Endothelial cell of umbilical vein (primary cell): ENCODE measurements around the gene SERPINB7. TPM values are rescaled to one million over a fixed set of nuclear protein-coding genes. Genes with fewer than 3 reads are reported as not detected.

ENCODE experiments used
- BruUV-seq: library from RNA; stranded (reverse); fragments of 400-500 nt; replicated peaks from 2 replicates; lab custom pipeline; 2021; lab: Mats Ljungman, UMichigan
- CTCF ChIA-PET: fragments of 300-600, 350-600 bp; sonication (Branson Sonifier 250); formaldehyde crosslinking; loops from one replicate; lab custom pipeline; 2021; ENCODE audit warnings: antibody characterized with exemption, inconsistent platforms; lab: Charles Lee
- POLR2A ChIA-PET: fragments of 300-600, 350-600 bp; sonication (Branson Sonifier 250); formaldehyde crosslinking; loops from one replicate; lab custom pipeline; 2021; ENCODE audit warnings: antibody characterized with exemption, inconsistent platforms; lab: Charles Lee
- DNase-seq: peaks from one replicate; pipeline ENCODE4 v3.0.0-alpha.2; 2011; ENCODE audit warnings: low read depth, low spot score
- FAIRE-seq: peaks from 2 replicates; lab custom pipeline; 2011; peaks lifted over from hg19 to GRCh38; lab: Jason Lieb, UNC
- H2AFZ ChIP-seq: 2 replicates; pipeline ENCODE4 v1.6.0; 2012; ENCODE audit warnings: low read depth, low read length, control low read depth, inconsistent platforms
- H3K27ac ChIP-seq: 2 replicates; pipeline ENCODE4 v1.5.1; 2011; ENCODE audit warnings: low read depth, mild to moderate bottlenecking, control low read depth, low read length, moderate library complexity; ENCODE audit not compliant: insufficient read depth
- H3K27me3 ChIP-seq, 2 experiments: 2 replicates each; pipeline versions ENCODE4 v1.6.0 to v1.6.1; 2011; ENCODE audit warnings: low read length in 2 of 2, mixed read lengths in 1 of 2; ENCODE audit not compliant: control insufficient read depth in 2 of 2, insufficient read depth in 2 of 2
- H3K36me3 ChIP-seq, 2 experiments: 2 replicates in 1 of 2; 3 replicates in 1 of 2; pipeline ENCODE4 v1.5.1; 2011; ENCODE audit warnings: low read length in 2 of 2, mild to moderate bottlenecking in 1 of 2, moderate library complexity in 1 of 2; ENCODE audit not compliant: control insufficient read depth in 2 of 2, insufficient read depth in 2 of 2; ENCODE audit errors: extremely low read depth in 1 of 2
- H3K4me1 ChIP-seq: 3 replicates; pipeline ENCODE4 v1.5.1; 2011; ENCODE audit warnings: mild to moderate bottlenecking, low read length; ENCODE audit not compliant: control insufficient read depth, insufficient read depth; ENCODE audit errors: extremely low read depth
- H3K4me2 ChIP-seq: 2 replicates; pipeline ENCODE4 v1.6.1; 2011; ENCODE audit warnings: low read length, control low read depth, mixed read lengths; ENCODE audit not compliant: insufficient read depth
- H3K4me3 ChIP-seq, 3 experiments: fragments of 200-600 bp in 1 of 3; sonication (generic), shearing (Covaris generic) in 1 of 3; replicated peaks in 1 of 3; 2 replicates each; pipeline ENCODE4 v1.5.1; 2011 to 2016; ENCODE audit warnings: control low read depth in 3 of 3, low read length in 3 of 3, mild to moderate bottlenecking in 2 of 3, inconsistent platforms in 1 of 3, low read depth in 1 of 3, moderate library complexity in 1 of 3; ENCODE audit not compliant: insufficient read depth in 1 of 3
- H3K79me2 ChIP-seq: 2 replicates; pipeline ENCODE4 v1.6.0; 2012; ENCODE audit warnings: low read length, inconsistent platforms; ENCODE audit not compliant: control insufficient read depth, insufficient read depth
- H3K9ac ChIP-seq: replicated peaks from 2 replicates; pipeline ENCODE3; 2011; ENCODE audit warnings: low read length, control low read depth; ENCODE audit not compliant: insufficient read depth; ENCODE audit errors: extremely low read depth
- H3K9me1 ChIP-seq: replicated peaks from 3 replicates; pipeline ENCODE4 v1.6.0; 2011; ENCODE audit warnings: mild to moderate bottlenecking, low read length; ENCODE audit not compliant: control insufficient read depth, insufficient read depth; ENCODE audit errors: extremely low read depth
- H3K9me3 ChIP-seq: replicated peaks from 2 replicates; pipeline ENCODE4 v1.5.1; 2012; ENCODE audit warnings: low read length, inconsistent platforms; ENCODE audit not compliant: control insufficient read depth, insufficient read depth
- H4K20me1 ChIP-seq: replicated peaks from 2 replicates; pipeline ENCODE3; 2011; ENCODE audit warnings: mild to moderate bottlenecking, low read length; ENCODE audit not compliant: control insufficient read depth, insufficient read depth; ENCODE audit errors: extremely low read depth
- CTCF ChIP-seq, 2 donors: IDR thresholded peaks; 1 replicate in 1 of 2; 2 replicates in 1 of 2; pipeline ENCODE4 v1.5.1; 2011; ENCODE audit warnings: low read length in 2 of 2, mild to moderate bottlenecking in 2 of 2, moderate library complexity in 2 of 2, control low read depth in 1 of 2, inconsistent platforms in 1 of 2, low read depth in 1 of 2; ENCODE audit not compliant: insufficient read depth in 1 of 2; ENCODE audit errors: extremely low read depth in 1 of 2
- EZH2 ChIP-seq: IDR thresholded peaks from 2 replicates; pipeline ENCODE4 v1.6.1; 2012; ENCODE audit warnings: borderline replicate concordance, low read depth, mild to moderate bottlenecking, moderate library complexity, low read length, inconsistent platforms; ENCODE audit not compliant: severe bottlenecking
- FOS ChIP-seq: IDR thresholded peaks from 2 replicates; pipeline ENCODE4 v1.6.1; 2011; ENCODE audit warnings: mild to moderate bottlenecking, low read length, moderate library complexity, borderline replicate concordance; ENCODE audit not compliant: insufficient read depth
- GATA2 ChIP-seq: IDR thresholded peaks from 2 replicates; pipeline ENCODE4 v1.7.0; 2011; ENCODE audit warnings: low read depth, mild to moderate bottlenecking, moderate library complexity, mixed read lengths, low read length; ENCODE audit not compliant: insufficient read length, insufficient read depth
- JUN ChIP-seq: IDR thresholded peaks from 2 replicates; pipeline ENCODE4 v1.6.1; 2011; ENCODE audit warnings: borderline replicate concordance, low read depth; ENCODE audit not compliant: insufficient read length, insufficient read depth
- MAX ChIP-seq: IDR thresholded peaks from 2 replicates; pipeline ENCODE4 v1.6.1; 2011; ENCODE audit not compliant: insufficient read depth, insufficient read length
- MYC ChIP-seq: IDR thresholded peaks from one replicate; pipeline ENCODE4 v1.6.1; 2011; ENCODE audit warnings: mild to moderate bottlenecking, low read depth, low read length
- POLR2A ChIP-seq: IDR thresholded peaks from 2 replicates; pipeline ENCODE4 v1.6.1; 2012; ENCODE audit warnings: low read depth, mild to moderate bottlenecking, control low read depth, low read length
- POLR2AphosphoS5 ChIP-seq: IDR thresholded peaks from 2 replicates; pipeline ENCODE4 v1.6.1; 2012; ENCODE audit warnings: low read depth, mild to moderate bottlenecking, control low read depth, low read length, moderate library complexity; ENCODE audit not compliant: insufficient read depth
- dilution Hi-C: fragments of 300-500 bp; cut with MboI; formaldehyde crosslinking; loops from one replicate; pipeline ENCODE4 v1.15.0; 2019; ENCODE audit warnings: low sequenced_read_pairs; ENCODE audit not compliant: extremely low pct_ligation_motif_present
- intact Hi-C: fragments of 100-400 bp; cut with micrococcal nuclease; formaldehyde crosslinking; loops from one replicate; pipeline ENCODE4 v1.10.0; 2022
- polyA plus RNA-seq, 4 experiments: library from polyadenylated mRNA; depleted of rRNA in 3 of 4; stranded (reverse) in 3 of 4; unstranded in 1 of 4; fragments of >200 nt; gene quantifications; 2 replicates each; pipeline versions ENCODE4 v1.2.1 to v1.2.3, GENCODE V29; 2011 to 2012; ENCODE audit warnings: missing spikeins in 1 of 4
- total RNA-seq: library from RNA; stranded (reverse); gene quantifications from 2 replicates; pipeline ENCODE4 v1.2.3, GENCODE V29; 2021

The SERPINB7 gene
- total and polyA plus RNA-seq, 2 donors (not counting 3 experiments of a cell fraction or from before 2014, with no cell fraction given), result not detected

- no peak for DNase-seq
- Histone ChIP-seq H3K36me3 (no peaks in the 10 kb centered on the region), H3K79me2 (no peaks in the 10 kb centered on the region), H4K20me1 (no peaks in the 10 kb centered on the region), H3K4me1 (peaks cover 4% of the 10 kb centered on the region), H3K9me3 (no peaks in the 10 kb centered on the region), H3K9me1 (no peaks in the 10 kb centered on the region), H3K27ac (no peak overlapping the region), H2AFZ (no peak overlapping the region), H3K4me2 (no peak overlapping the region), H3K9ac (no peak overlapping the region), H3K27me3 (no peaks in the 10 kb centered on the region), H3K4me3 (no peak overlapping the region)
- POLR2A ChIA-PET, result no interaction called here
- dilution Hi-C loops, result no loop called here
- intact Hi-C loops, result no loop called here
- FAIRE-seq, result no peak
- CTCF ChIA-PET, result no interaction called here
- TF ChIP-seq GATA2 (no peak), POLR2A (no peak), JUN (no peak), MYC (no peak), FOS (no peak)
- BruUV-seq, result no TSS peak
These were observed 8.2 kb downstream of the SERPINB7 start for GRCh38 chr18:63783394-63783793.

- H3K4me2 ChIP-seq, result no peak overlapping the region
- FAIRE-seq (no peak), DNase-seq (no peak)
- H3K79me2 ChIP-seq, result no peaks in the 10 kb centered on the region
- intact Hi-C loops (no loop called here), dilution Hi-C loops (no loop called here)
- peaks cover 9% of the 10 kb centered on the region for H3K4me1 ChIP-seq
- no TSS peak for BruUV-seq
- no peak overlapping the region for H3K4me3 ChIP-seq
- CTCF ChIA-PET, result interaction anchor here (1.8 kb wide), 1 partner anchor 11 kb away, joined by 5 read pairs; no protein-coding TSS in a partner anchor
- H3K27ac ChIP-seq, result no peak overlapping the region
- H2AFZ ChIP-seq, result no peak overlapping the region
- H3K36me3 ChIP-seq, result no peaks in the 10 kb centered on the region
- H3K9me3 ChIP-seq, result no peaks in the 10 kb centered on the region
- TF ChIP-seq GATA2 (no peak), CTCF (IDR thresholded peaks at IDR 0.05; ENCODE audit: extremely low read depth in 1 of 2, insufficient read depth in 1 of 2, low read depth in 1 of 2, low read length in 2 of 2) (no peak), EZH2 (no peak), POLR2A (no peak), MAX (no peak), FOS (no peak), POLR2AphosphoS5 (no peak), JUN (no peak), MYC (no peak)
- no peak overlapping the region for H3K9ac ChIP-seq
- H4K20me1 ChIP-seq, result no peaks in the 10 kb centered on the region
- H3K27me3 ChIP-seq, result no peaks in the 10 kb centered on the region
- no peaks in the 10 kb centered on the region for H3K9me1 ChIP-seq
- POLR2A ChIA-PET, result no interaction called here
These were observed 9.7 kb downstream of the SERPINB7 start for GRCh38 chr18:63784787-63785452.
